ENCODE measurements around the gene PLEKHA8.

The PLEKHA8 gene

GRCh38 chr7:30023524-30023923, 4.7 kb upstream of the PLEKHA8 start:
- no peak for DNase-seq (ENCODE audit: low spot score)

GRCh38 chr7:30026229-30027064, 1.8 kb upstream of the PLEKHA8 start, which contains the start of gene FKBP14:
FKBP14 (minus strand) TSS chr7:30026702; CDS start chr7:30026508, 194 bp downstream.
- peak; percentile 97 for DNase-seq (ENCODE audit: low spot score)

GRCh38 chr7:30027065-30027456, 1.2 kb upstream of the PLEKHA8 start:
- peak; percentile 13 for DNase-seq (ENCODE audit: low spot score)

GRCh38 chr7:30027740-30028215, 434 bp upstream of the PLEKHA8 start:
- DNase-seq (ENCODE audit: low spot score) = peak; percentile 8

- DNase-seq (ENCODE audit: low spot score) = peak; percentile 39
Observed at GRCh38 chr7:30028749-30029635, 780 bp downstream of the PLEKHA8 start.

GRCh38 chr7:30029696-30030095, 1.5 kb downstream of the PLEKHA8 start:
- DNase-seq (ENCODE audit: low spot score) = no peak

GRCh38 chr7:30032310-30033125, 4.3 kb downstream of the PLEKHA8 start:
- DNase-seq (ENCODE audit: low spot score) = peak; percentile 28

- no peak for DNase-seq (ENCODE audit: low spot score)
Observed at GRCh38 chr7:30034501-30034900, 6.3 kb downstream of the PLEKHA8 start.

GRCh38 chr7:30036220-30036619, 8.0 kb downstream of the PLEKHA8 start:
- no peak for DNase-seq (ENCODE audit: low spot score)

- peak; percentile 54 for DNase-seq (ENCODE audit: low spot score)
Observed at GRCh38 chr7:30038196-30038980, 10.2 kb downstream of the PLEKHA8 start.

GRCh38 chr7:30040938-30041337, 12.7 kb downstream of the PLEKHA8 start:
- peak; percentile 21 for DNase-seq (ENCODE audit: low spot score)

- DNase-seq (ENCODE audit: low spot score) = peak; percentile 27
Observed at GRCh38 chr7:30041526-30042269, 13.5 kb downstream of the PLEKHA8 start.

GRCh38 chr7:30046127-30046770, 18.0 kb downstream of the PLEKHA8 start:
- DNase-seq (ENCODE audit: low spot score) = no peak

GRCh38 chr7:30047124-30047523, 18.9 kb downstream of the PLEKHA8 start:
- DNase-seq (ENCODE audit: low spot score) = no peak

GRCh38 chr7:30048582-30048981, 20.4 kb downstream of the PLEKHA8 start:
- no peak for DNase-seq (ENCODE audit: low spot score)

- no peak for DNase-seq (ENCODE audit: low spot score)
Observed at GRCh38 chr7:30049173-30049572, 21.0 kb downstream of the PLEKHA8 start.

GRCh38 chr7:30053068-30053467, 24.9 kb downstream of the PLEKHA8 start:
- no peak for DNase-seq (ENCODE audit: low spot score)

GRCh38 chr7:30057741-30058140, 29.5 kb downstream of the PLEKHA8 start:
- DNase-seq (ENCODE audit: low spot score) = no peak

- DNase-seq (ENCODE audit: low spot score) = peak; percentile 32
Observed at GRCh38 chr7:30061786-30062185, 33.6 kb downstream of the PLEKHA8 start.

- DNase-seq (ENCODE audit: low spot score) = peak; percentile 46
Observed at GRCh38 chr7:30062587-30062986, 34.4 kb downstream of the PLEKHA8 start.
